ENCODE measurements around the gene OTUB1. TPM values are rescaled to one million over a fixed set of nuclear protein-coding genes. Genes with fewer than 3 reads are reported as not detected.
A peak's percentile ranks its signal among the peaks of the same experiment; 100 is the strongest.

Gene OTUB1
- total and polyA plus RNA-seq, 2 of the 13 experiments (the other 11 are each of a cell fraction or from before 2014, with no cell fraction given): 58.8 to 130 TPM

DNA sequence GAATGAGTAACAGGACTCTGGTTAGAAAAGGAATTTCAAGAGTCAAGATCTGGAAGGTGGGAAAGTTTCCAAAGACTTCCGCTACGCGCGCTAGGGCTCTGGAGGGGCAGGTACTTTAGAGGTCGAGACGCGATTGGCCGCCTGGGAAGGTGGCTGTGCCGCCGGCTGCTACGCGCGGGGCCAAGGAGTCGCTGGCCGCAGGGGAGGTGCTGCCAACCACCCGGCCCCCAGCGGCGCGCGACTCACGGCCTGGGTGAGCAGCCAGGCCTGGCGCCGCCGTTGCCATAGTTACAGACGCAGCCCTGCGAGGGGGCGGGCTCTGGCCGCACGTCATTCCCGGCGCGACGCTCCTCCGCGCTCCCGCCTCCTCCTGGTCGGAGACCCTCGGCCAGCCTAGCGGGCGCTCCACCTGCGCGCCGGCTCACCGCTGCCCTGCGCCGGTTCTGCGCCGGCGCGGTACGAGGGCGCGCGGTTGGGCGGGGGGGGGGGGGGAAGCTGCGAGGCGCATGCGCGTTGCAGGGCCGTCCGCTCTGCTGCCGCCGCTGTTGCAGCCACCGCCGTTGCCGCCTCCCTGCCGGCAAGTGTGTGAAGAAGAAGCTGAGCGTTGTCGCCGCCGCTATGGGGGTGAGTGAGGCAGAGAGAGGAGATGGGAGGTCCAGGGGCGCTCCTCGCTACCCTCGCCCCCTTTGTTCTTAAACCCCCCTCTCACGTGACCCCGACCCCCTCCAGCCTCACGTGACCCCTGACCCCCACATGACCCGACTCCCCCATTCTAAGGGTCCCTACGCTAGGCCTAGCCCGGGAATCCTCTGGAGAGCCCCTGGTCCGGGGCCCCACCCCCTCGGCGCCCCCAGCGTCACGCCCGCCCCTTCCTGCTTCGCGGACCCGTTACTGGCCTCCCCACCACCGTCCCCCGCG, 47.5 kb upstream of the OTUB1 start, which contains the start of gene NAA40 (continued):
- TF ChIP-seq NFIC (IDR thresholded peaks at IDR 0.05; ENCODE audit: low read length) (no peak), ZNF773 (CRISPR knock-in tag; IDR thresholded peaks at IDR 0.05; ENCODE audit: borderline replicate concordance) (no peak), ZNF839 (CRISPR knock-in tag; IDR thresholded peaks at IDR 0.05; ENCODE audit: borderline replicate concordance) (0 out of 2 replicates have a peak, but pooled peaks have one; percentile 4), KAT8 (CRISPR knock-in tag; IDR thresholded peaks at IDR 0.05) (peak; percentile 88), MXI1 (IDR thresholded peaks at IDR 0.05; ENCODE audit: borderline replicate concordance, low read depth, low read length) (peak; percentile 98), ZSCAN25 (CRISPR knock-in tag; IDR thresholded peaks at IDR 0.05) (peak; percentile 92), ZNF121 (CRISPR knock-in tag; IDR thresholded peaks at IDR 0.05) (0 out of 2 replicates have a peak, but pooled peaks have one; percentile 15), SP1 (IDR thresholded peaks at IDR 0.05) (no peak), SP1 (CRISPR knock-in tag; IDR thresholded peaks at IDR 0.05) (peak; percentile 98), ATF7-NPFF (CRISPR knock-in tag; IDR thresholded peaks at IDR 0.05; ENCODE audit: low read depth) (no peak), ZNF335 (CRISPR knock-in tag; IDR thresholded peaks at IDR 0.05) (0 out of 2 replicates have a peak, but pooled peaks have one; percentile 16), ZNF333 (CRISPR knock-in tag; IDR thresholded peaks at IDR 0.05; ENCODE audit: borderline replicate concordance) (no peak), ZSCAN21 (CRISPR knock-in tag; IDR thresholded peaks at IDR 0.05; ENCODE audit: borderline replicate concordance) (no peak; the same call in 1 of the 2 replicates), DBP (CRISPR knock-in tag; IDR thresholded peaks at IDR 0.05; ENCODE audit: not compliant biosample characterization) (no peak), FOXJ3 (CRISPR knock-in tag; IDR thresholded peaks at IDR 0.05; ENCODE audit: borderline replicate concordance) (no peak), TAF1 (CRISPR knock-in tag; IDR thresholded peaks at IDR 0.05) (peak; percentile 34; the same call in 1 of the 2 replicates), ZBTB2 (CRISPR knock-in tag; IDR thresholded peaks at IDR 0.05; ENCODE audit: low read depth) (no peak)
- TF ChIP-seq, protein P1, sequence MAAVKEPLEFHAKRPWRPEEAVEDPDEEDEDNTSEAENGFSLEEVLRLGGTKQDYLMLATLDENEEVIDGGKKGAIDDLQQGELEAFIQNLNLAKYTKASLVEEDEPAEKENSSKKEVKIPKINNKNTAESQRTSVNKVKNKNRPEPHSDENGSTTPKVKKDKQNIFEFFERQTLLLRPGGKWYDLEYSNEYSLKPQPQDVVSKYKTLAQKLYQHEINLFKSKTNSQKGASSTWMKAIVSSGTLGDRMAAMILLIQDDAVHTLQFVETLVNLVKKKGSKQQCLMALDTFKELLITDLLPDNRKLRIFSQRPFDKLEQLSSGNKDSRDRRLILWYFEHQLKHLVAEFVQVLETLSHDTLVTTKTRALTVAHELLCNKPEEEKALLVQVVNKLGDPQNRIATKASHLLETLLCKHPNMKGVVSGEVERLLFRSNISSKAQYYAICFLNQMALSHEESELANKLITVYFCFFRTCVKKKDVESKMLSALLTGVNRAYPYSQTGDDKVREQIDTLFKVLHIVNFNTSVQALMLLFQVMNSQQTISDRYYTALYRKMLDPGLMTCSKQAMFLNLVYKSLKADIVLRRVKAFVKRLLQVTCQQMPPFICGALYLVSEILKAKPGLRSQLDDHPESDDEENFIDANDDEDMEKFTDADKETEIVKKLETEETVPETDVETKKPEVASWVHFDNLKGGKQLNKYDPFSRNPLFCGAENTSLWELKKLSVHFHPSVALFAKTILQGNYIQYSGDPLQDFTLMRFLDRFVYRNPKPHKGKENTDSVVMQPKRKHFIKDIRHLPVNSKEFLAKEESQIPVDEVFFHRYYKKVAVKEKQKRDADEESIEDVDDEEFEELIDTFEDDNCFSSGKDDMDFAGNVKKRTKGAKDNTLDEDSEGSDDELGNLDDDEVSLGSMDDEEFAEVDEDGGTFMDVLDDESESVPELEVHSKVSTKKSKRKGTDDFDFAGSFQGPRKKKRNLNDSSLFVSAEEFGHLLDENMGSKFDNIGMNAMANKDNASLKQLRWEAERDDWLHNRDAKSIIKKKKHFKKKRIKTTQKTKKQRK (IDR thresholded peaks at IDR 0.05; ENCODE audit: low read length): no peak
- TF ChIP-seq, protein P2, sequence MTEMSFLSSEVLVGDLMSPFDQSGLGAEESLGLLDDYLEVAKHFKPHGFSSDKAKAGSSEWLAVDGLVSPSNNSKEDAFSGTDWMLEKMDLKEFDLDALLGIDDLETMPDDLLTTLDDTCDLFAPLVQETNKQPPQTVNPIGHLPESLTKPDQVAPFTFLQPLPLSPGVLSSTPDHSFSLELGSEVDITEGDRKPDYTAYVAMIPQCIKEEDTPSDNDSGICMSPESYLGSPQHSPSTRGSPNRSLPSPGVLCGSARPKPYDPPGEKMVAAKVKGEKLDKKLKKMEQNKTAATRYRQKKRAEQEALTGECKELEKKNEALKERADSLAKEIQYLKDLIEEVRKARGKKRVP (CRISPR knock-in tag; IDR thresholded peaks at IDR 0.05): no peak
- TF ChIP-seq, protein P3, sequence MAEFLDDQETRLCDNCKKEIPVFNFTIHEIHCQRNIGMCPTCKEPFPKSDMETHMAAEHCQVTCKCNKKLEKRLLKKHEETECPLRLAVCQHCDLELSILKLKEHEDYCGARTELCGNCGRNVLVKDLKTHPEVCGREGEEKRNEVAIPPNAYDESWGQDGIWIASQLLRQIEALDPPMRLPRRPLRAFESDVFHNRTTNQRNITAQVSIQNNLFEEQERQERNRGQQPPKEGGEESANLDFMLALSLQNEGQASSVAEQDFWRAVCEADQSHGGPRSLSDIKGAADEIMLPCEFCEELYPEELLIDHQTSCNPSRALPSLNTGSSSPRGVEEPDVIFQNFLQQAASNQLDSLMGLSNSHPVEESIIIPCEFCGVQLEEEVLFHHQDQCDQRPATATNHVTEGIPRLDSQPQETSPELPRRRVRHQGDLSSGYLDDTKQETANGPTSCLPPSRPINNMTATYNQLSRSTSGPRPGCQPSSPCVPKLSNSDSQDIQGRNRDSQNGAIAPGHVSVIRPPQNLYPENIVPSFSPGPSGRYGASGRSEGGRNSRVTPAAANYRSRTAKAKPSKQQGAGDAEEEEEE (CRISPR knock-in tag; IDR thresholded peaks at IDR 0.05; ENCODE audit: borderline replicate concordance): no peak
